Thyroid gland (tissue), 4 donors: ENCODE measurements around the gene NRROS.

Experiments used
- POLR2A ChIP-seq, 2 donors: fragments of 450-650 bp; IDR thresholded peaks; one replicate each; pipeline ENCODE4 v1.6.1; 2017; ENCODE audit warnings: antibody characterized with exemption in 2 of 2, mild to moderate bottlenecking in 2 of 2, moderate library complexity in 1 of 2
- TF ChIP-seq, protein P1 (sequence below), 6 experiments: fragments of 200-600 bp in 3 of 6; fragments of 450-650 bp in 3 of 6; sonication (generic) in 3 of 6; IDR thresholded peaks; one replicate each; pipeline ENCODE4 v1.5.1; 2016 to 2019; ENCODE audit warnings: antibody characterized with exemption in 6 of 6, mild to moderate bottlenecking in 2 of 6, inconsistent platforms in 1 of 6, moderate library complexity in 1 of 6

DNA sequence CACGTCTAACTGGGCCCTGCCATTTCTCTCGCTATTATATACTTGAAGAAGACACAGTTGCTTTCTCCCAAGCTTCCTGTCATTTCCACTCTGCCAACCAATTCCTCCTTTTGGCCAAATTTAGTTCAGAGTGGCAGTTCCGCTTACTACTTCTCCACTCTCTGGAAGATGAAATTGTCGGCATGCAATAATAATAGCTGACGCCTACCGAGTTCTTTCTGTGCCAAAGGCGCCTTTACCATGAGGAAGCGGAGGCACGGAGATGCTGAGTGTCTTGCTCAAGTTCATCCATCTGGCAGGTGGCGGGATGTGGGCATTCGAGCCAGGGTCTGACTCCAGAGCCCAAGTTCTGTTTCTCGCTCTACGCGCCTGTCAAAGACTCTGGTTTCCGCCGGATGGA lies 14.6 kb upstream of the NRROS start:
- TF ChIP-seq, protein P1, sequence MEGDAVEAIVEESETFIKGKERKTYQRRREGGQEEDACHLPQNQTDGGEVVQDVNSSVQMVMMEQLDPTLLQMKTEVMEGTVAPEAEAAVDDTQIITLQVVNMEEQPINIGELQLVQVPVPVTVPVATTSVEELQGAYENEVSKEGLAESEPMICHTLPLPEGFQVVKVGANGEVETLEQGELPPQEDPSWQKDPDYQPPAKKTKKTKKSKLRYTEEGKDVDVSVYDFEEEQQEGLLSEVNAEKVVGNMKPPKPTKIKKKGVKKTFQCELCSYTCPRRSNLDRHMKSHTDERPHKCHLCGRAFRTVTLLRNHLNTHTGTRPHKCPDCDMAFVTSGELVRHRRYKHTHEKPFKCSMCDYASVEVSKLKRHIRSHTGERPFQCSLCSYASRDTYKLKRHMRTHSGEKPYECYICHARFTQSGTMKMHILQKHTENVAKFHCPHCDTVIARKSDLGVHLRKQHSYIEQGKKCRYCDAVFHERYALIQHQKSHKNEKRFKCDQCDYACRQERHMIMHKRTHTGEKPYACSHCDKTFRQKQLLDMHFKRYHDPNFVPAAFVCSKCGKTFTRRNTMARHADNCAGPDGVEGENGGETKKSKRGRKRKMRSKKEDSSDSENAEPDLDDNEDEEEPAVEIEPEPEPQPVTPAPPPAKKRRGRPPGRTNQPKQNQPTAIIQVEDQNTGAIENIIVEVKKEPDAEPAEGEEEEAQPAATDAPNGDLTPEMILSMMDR (IDR thresholded peaks at IDR 0.05), result no peak
- no peak for TF ChIP-seq POLR2A (IDR thresholded peaks at IDR 0.05)
